UCSD-AML1 (cell line): Measurements from ENCODE around the gene SOX9.

Source experiments
- DNase-seq: peaks from one replicate; lab custom pipeline; 2025; ENCODE audit not compliant: unreplicated experiment; lab: John Stamatoyannopoulos, UW

Gene SOX9

DNA sequence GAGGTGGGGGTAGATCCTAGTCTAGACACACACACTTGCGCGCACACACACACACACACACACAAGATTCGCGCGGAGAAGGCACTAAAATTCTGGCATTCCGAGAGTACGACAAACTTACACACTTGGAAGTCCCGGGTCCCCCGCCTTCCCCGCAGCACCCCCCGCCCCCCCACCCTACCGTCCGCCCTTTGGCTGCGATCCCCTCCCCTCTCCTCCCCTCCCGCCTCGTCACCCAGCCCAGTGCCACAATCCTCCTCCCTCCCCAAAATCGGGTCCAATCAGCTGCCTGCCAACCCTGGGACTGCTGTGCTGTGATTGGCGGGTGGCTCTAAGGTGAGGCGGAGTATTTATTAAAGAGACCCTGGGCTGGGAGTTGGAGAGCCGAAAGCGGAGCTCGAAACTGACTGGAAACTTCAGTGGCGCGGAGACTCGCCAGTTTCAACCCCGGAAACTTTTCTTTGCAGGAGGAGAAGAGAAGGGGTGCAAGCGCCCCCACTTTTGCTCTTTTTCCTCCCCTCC, at the start of gene SOX9:
Gene SOX9, plus strand, starts transcription at position 379 of the 522 bp plus-strand sequence. CDS start 372 bp downstream, outside the sequence.
- DNase-seq = no peak

DNA sequence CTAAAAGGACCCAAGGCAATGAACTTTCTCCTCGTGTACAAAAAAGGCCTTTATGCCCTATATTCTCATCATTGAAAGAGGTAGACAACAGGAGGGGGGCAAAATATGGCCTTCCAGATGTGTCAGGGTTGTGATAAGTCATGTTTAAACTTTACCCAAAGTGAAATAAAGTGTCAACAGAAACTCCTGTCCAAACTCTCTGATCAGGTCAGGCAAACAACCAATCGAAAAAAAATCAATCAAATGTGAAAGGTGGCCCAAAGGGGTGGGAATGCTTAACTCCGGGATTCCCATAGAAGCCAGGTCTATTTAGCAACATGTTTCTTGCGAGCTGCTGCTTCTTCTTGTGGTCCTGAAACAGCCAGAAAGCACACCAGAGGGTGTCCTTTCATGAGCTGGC, 49.5 kb upstream of the SOX9 start:
- no peak for DNase-seq

DNA sequence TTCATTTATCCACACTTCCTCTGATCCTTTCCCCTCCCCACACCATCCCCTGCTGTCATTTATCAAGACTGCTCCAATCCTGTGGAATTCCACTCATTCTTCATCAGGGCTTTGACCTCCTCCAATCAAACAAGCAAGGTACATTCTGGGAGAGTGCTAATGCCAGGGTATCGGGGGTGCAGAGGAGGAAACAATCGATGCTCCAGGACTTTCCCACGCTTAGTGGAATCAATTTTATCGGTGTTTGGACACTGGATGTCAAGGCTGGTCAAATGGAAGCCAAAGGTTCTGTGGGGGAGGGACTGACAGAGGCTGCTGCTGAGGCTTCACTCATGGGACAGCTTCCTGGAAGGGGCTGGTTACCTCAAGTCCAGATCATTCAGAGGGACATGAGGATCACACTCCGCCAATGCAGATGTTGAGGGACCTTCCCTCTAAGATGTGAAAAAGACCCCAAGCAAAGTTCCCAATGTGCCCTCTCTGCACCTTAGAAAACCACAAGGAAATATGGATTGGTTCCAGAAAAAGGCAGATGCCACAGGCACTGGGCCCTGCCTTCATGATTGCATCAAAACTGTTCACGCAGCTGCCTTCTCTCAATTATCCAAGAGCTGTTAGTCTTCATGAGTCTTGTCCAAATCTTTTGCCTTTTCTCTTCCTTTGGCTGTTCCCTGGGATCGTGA, 44.7 kb upstream of the SOX9 start:
- no peak for DNase-seq

DNA sequence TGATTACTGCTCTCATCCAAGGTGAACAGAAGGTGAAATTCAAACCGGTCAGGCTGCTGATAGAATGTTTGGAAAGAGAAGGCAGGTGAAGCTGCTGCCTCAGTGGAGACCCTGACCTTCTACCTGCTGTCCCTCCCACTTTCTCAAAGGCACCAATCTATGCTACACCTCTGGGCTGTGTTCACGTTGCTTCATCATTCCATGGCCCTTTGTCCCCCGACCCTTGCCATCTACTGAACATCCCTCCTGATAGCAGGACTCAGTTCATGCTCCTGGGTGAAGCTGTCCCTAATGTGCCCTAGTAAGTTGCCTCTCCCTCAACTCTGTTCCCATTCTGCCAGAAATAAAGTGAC, 44.2 kb upstream of the SOX9 start:
- no peak for DNase-seq

DNA sequence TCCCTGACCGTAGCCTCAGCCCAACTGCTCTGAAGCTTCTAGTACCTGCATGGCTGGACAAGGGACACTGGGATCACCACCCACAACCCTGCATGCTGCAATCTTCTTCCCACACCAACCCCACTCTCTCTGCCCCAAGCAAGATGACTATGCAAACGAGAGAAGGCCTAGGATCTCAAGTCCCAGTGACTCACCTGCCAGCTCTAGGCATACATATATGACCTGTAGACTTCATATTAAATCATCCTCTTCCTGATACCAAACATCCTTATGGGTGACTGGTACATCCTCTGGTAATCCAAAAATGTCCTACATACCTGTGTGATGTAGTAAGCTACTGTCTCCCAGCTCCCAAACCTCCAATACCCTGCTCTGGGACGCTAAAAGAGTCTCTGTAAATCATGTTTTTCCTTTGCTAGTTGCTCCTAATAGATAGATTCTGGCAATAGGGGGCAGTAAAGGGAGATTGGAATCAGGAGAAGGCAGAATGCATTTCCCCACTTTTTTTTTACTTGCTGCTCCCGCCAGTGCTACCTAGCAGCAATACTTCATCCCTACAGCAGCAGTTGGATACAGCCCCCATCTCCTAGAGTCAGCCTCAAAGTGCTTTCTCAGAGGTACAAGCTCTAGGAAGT, 43.4 kb upstream of the SOX9 start:
- no peak for DNase-seq

DNA sequence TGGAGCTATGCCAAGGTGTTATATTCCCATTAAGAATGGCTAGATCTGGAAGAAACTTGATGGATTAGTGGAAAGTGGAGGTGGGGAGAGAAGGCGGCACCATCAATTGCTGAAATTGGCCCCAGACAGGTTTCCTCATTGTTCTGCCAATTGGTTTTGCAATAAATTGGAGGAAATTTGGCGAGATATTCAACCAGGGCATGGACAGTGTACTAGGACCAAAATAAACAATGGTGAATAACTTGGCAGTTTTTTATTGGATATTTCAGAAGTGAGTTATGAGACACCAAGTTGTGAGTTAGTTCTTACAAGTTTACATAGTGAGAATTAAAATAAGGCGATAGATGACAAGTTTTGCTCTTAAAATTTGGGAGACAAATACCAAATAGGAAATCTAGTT, 41.1 kb upstream of the SOX9 start:
- no peak for DNase-seq

DNA sequence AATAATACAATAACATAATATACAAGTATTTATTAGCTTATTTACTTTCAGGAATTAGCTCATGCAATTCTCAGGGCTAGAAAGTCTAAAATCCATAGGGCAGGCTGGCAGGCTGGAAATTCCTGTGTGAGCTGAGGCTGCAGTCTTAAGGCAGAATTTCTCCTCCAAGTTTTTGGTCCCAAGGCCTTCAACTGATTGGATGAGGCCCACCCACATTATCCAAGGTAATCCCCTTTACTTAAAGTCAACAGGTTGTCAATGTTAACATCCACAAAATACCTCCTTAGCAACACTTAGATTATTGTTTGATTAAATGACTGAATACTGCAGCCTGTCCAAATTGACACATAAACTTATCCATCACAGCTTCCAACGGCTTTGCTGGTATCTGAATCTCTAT, 32.9 kb upstream of the SOX9 start:
- no peak for DNase-seq

DNA sequence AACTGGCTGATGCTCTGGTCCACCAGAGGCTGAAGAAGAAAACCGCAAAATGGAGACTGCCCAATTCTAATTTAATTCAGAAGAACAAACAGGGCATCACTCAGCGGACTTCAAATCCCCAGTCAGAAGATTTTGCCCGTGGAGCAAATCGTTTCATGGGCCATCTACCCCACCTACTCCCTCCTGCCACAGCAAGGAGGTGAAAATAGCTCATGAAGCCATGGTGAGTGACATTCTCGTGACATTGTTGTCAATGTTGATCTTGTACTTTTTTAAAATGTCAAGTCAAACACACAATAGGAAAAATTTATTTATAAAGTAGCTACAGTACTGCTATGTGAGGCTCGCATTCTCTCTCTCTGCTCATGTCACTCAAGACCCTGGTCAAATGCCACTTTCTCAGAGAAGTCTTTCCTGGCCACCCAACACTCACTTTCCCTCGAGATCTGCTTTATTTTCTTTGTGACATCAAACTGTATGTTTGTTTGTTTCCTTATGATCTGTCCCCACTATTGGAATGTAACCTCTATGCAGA, 31.3 kb upstream of the SOX9 start:
- DNase-seq = no peak

DNA sequence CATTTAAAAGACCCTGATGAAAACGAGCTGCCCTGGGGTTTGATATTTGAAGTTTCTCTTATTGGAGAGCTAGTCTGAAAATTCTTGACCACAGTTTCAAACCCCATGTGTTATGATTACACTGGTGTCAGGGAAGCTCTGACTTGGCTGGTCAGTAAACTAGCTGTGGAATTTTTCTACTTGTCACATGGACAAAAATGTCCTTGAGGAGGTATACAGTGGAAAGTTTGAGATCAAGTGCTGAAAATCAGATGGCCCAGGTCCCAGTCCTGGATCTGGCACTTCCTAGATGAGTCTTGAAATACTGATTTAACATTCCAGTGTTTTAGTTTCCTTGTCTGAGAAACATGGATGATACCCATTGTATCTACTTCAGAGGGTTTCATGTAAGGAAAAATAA, 30.7 kb upstream of the SOX9 start:
- DNase-seq = no peak

DNA sequence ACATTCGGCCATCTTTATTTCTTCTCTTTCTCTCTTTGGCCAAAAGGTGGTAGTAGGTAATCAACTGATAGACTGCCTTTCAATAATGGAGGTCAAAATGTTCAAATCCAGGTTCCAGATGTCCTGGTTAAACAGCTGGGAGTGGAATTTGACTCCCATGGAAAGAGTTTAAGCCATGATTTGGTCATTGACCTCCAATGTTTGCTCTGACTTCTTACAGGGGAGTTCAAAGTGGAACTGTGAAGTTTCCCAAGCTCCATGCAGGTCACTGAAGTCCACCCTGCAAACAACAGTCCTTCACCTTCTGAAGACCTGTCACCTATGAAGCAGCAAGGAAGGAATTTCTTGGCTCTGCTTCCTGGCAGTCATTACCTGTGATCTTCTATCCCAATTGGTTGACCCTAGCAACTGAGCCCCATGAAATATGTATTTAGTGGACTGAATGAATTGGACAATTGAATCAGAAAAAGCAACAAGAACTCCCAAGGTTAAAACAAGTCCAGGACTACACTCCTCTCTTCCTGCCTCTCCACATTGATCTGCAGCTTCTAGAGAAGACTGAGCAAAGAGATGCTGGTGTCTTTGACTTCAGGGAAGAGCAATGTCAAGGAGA, 28.0 kb upstream of the SOX9 start:
- DNase-seq = no peak

DNA sequence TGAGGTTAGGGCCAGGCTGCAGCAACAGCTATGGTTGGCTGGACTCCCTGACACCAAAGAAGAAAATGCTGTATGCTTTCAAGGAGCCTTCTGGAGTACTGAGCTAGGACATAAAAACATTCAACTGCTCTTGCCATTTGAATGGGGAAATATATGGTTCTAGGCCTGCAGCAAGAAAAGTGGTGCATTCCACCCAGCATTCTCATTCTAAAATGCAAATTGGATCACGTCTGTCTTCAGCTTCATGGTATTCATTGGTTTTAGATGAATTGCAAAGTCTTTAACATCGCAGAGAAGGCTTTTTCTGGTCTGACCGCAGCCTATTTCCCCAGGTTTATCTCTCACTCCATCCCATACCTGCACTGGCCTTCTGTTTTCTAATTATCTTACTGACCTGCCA, 27.1 kb upstream of the SOX9 start:
- DNase-seq = no peak

DNA sequence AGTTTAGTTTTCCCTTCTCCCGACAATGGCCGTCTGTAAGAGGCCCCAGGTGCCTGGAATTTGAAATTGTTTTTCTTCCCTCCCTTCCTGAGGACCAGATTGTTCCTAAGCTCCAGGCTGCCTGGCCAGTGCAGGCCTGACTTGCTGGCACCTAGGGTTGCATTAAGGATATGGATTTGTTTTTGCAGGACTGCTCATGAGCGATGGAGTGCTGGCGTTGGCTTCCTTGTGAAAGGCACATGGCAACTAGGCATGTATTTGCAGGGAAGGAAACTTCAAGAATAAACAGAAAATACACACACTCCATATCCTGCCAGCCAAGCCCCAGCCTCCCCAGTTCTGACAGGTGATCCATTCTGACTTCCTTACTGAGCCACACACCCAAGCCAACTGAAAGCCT, 25.5 kb upstream of the SOX9 start:
- DNase-seq = no peak

DNA sequence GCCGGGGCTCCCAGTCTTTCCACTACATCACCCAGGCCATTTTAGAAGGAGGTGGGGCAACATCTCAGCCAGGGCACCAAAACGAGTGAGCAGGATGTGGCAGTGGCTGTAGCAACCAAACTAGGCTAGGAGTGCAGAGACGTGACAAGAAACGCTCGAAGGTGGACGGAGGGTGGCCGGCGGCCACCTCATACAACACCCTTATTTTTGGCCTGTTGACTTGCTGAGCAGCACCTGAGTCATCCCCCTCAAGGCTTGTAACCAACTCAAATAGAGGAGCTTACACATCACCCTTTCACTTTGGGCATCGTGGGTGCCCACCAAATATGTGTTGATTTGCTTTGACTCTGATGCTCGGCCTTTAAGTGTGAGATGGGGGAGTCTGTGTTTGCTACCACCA, 23.7 kb upstream of the SOX9 start:
- DNase-seq = no peak

DNA sequence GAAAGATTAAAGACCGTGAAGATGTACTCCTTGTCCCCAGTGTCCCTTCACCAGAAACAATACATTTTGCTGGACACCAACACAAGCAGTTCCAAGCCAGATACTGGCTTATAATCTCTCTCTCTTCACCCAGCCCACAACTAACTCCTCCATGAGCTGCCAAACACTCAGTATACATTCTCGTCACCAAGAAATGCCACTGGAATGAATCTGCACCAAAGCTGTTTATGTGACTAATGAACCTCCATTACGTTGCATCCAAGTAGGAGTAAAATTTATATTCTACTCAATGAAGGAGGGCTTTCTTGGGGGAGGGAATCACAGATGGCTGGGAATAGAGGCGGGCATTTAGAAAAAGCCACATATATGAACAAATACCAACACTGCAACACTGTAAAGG, 20.9 kb upstream of the SOX9 start:
- no peak for DNase-seq

DNA sequence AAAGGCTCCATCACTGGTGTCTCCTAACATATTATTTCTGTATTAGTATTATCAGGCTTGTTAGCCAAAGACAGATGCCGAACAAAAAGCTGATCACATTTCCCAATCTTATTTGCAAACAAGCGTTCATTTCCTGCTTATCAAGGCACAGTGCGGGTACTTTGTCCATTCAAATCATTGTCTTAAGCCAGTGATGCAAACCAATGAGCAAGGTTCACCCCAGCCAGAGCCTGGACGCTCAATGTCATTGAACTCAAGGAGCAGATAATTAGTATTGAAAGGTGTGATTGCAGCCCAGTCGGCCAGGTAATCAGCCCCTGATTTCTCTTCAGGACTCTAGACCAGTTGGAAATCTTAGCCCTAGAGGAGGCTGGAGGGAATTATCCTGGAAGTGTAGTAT, 20.4 kb upstream of the SOX9 start:
- DNase-seq = no peak

DNA sequence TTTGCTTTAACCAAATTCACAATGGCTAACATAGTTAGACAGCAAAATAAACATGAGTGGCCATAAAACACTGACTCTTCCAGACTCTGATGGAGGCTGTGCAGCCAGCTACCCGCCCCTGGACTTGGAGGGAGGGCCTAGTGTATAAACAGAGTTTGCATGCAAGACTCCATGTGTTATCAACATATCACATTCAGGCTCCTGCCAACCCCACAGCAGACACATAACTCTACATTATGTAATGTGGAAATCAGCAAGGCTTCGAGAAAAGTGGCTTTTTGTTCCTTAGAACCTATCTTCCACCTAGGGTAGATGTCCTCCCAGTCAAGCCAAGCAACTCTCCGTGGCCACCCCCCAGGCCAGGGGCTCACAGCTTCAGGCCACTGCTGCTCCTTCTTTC, 19.3 kb upstream of the SOX9 start:
- DNase-seq = no peak

DNA sequence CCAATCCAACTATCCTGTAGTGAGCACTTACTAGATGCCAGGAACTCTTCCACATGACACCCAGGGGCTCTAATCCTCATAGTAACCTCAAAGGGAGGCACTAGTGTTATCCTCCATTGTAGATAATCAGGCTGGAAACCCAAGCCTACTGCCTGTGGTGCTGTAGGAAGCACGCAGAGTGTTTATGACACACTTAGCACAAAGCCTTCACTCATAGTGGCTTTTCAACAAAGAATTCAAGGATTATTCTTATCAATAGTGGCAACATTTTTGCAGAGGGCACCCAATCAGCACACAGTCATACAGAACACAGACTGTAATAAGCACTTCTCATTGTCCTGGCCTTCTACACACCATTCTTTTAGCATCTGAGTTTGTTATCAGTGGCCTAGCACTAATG, 18.5 kb upstream of the SOX9 start:
- DNase-seq = no peak

DNA sequence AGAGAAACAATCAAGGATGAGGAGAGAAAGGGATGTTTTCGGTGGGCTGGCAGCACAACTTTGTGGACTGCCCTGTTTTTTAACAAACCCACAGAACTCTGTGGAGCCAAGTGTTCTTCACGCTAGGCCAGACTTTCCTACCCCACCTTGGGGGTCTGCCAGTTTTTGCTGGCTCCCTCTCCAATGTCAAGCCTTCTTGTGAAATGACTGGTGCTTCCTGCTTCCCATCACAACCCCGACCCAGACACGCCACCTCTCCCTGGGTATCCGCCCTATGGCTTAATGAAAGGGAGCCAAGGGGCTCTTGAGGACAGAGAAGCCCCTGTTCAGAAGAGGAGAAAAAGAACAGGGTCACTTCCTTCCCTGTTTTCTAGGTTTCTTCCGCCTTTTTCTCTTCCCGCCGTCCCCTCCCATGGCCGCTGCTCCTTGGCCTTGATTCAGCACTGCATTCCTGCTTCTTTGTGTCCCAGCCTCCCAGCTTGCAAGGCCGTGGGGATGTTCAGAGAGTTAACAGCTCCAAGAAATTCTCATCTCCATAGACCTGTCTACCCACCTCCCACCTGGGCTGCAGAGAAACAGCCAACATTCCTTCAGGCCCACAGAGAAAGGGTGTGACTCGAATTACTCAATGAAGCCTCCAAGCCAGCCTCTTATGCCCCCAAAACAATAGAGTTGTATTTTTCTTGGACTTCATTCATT, 16.5 kb upstream of the SOX9 start:
- no peak for DNase-seq

DNA sequence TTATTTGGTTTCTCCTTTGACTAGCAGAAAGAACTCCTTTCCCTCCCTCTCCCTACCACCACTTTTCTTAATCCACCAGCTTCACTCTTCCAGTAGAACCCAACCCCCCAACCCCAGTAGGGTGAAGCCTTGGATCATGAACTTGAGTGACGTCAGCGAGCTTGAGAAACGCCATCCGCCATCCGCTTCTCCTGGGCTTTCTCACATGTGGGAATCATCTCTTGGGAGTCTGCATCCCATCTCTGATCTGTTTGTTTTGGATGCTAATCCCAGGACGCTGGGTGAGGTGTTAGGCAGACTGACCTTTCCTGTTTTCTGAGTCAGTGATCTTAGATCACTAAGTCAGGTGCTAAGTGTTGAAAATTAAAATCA, 16.0 kb upstream of the SOX9 start:
- no peak for DNase-seq

DNA sequence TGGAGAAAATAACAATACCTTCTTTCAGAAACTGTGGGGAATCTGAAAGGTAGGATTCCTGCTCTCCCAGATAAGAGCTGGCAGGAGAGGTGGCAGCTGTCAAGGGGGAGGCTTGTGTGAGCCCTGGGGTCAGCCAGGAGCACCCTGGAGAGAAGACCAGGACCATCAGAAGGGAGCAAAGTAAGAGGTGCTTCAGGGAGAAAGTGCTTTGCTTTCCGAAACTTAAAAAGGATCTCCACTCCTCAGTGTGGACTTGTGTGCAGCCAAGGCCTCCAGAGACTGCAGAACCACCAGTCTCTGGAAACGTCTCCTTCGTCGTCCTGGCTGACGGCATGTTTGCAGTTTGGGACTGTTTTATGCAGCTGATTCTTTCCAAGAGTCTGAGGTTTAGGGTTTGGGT, 13.7 kb upstream of the SOX9 start:
- DNase-seq = no peak

DNA sequence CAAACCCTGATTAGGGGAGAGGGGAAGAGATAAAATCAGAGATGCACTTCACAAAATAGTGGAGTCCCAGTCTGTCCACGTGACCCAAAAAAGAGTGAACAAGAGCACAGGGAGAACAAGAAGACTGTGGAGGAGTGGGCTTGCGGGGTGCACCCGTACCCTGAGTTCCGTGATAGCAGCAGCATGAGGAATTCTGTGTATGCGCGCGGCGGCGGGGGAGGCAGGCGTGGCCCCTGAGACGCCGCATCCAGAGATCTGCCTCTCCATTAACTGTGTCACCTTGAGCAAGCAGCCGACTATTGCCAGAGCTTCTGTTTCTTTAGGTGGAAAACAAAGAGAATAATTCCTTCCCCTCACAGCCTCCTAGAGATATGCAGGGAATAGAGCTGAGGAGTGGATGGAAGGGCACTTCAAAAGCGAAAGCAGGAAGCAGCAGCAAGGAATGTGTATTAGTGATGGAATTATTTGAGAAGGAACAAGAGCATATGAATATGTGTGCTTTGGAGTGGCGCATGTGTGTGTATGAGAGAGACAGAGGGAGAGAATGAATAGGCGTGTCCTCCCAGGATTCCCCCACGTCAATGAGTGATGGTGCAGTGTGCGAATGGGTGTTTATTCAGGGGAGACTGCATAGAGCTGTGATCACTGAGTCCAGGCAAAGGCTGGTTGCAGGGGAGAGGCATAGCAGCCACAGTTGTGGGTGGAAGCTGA, 10.4 kb upstream of the SOX9 start:
- DNase-seq = no peak
